Spleen (tissue), 7 donors: ENCODE measurements around the gene VWA5B2.

Source experiments
- POLR2A ChIP-seq, 3 donors: fragments of 450-650 bp; IDR thresholded peaks; one replicate each; pipeline ENCODE4 v1.5.1; 2017; ENCODE audit warnings: antibody characterized with exemption in 3 of 3, mild to moderate bottlenecking in 1 of 3
- TF ChIP-seq, protein P1 (sequence below), 11 experiments: fragments of 200-600 bp in 7 of 11; fragments of 450-650 bp in 4 of 11; sonication (generic) in 4 of 11; IDR thresholded peaks in 8 of 11; conservative IDR thresholded peaks in 3 of 11; 1 replicate in 7 of 11; 2 replicates in 4 of 11; pipeline versions ENCODE4 v1.4.0 to v1.8.0; 2016 to 2021; ENCODE audit warnings: antibody characterized with exemption in 11 of 11, inconsistent platforms in 4 of 11, mild to moderate bottlenecking in 1 of 11
- donor health status: DM: no; HTN: no; CAD: no; lungs with moderate emphysema.
- donor health status: DM: no; HTN: no; CAD: no.
- donor health status: DM: no; HTN: no; CAD: no.

GRCh38 chr3:184257083-184257915 lies 27.9 kb downstream of the VWA5B2 start:
- TF ChIP-seq, protein P1, sequence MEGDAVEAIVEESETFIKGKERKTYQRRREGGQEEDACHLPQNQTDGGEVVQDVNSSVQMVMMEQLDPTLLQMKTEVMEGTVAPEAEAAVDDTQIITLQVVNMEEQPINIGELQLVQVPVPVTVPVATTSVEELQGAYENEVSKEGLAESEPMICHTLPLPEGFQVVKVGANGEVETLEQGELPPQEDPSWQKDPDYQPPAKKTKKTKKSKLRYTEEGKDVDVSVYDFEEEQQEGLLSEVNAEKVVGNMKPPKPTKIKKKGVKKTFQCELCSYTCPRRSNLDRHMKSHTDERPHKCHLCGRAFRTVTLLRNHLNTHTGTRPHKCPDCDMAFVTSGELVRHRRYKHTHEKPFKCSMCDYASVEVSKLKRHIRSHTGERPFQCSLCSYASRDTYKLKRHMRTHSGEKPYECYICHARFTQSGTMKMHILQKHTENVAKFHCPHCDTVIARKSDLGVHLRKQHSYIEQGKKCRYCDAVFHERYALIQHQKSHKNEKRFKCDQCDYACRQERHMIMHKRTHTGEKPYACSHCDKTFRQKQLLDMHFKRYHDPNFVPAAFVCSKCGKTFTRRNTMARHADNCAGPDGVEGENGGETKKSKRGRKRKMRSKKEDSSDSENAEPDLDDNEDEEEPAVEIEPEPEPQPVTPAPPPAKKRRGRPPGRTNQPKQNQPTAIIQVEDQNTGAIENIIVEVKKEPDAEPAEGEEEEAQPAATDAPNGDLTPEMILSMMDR (IDR thresholded peaks at IDR 0.05 in 8 of 11, conservative IDR thresholded peaks at IDR 0.05 in 3 of 11) = no peak
- no peak for TF ChIP-seq POLR2A (IDR thresholded peaks at IDR 0.05)
